NCI-H1694 (cell line): Measurements from ENCODE around the gene C1QTNF6.
"Not testable (repeated sequence)": the region's sequence is repeated elsewhere in the genome, so short reads cannot be mapped to it uniquely, and the experiment has no call there.

Experiments
- DNase-seq: peaks from one replicate; lab custom pipeline; 2025; lab: John Stamatoyannopoulos, UW

C1QTNF6 gene

GRCh38 chr22:37176464-37177061 is 11.5 kb downstream of the C1QTNF6 start:
- no peak for DNase-seq

GRCh38 chr22:37175414-37176281 is 12.4 kb downstream of the C1QTNF6 start:
- DNase-seq: no peak

- DNase-seq: no peak
Observed at GRCh38 chr22:37174964-37175363, 13.1 kb downstream of the C1QTNF6 start.

GRCh38 chr22:37173709-37174108 is 14.3 kb downstream of the C1QTNF6 start:
- DNase-seq: no peak

- DNase-seq: no peak
Observed at GRCh38 chr22:37172266-37173245, 15.5 kb downstream of the C1QTNF6 start.

GRCh38 chr22:37171662-37172061 is 16.4 kb downstream of the C1QTNF6 start:
- DNase-seq: no peak

- DNase-seq: not testable (repeated sequence)
Observed at GRCh38 chr22:37170689-37171405, 17.2 kb downstream of the C1QTNF6 start.

GRCh38 chr22:37169947-37170688 is 17.9 kb downstream of the C1QTNF6 start:
- no peak for DNase-seq

GRCh38 chr22:37169406-37169805 is 18.6 kb downstream of the C1QTNF6 start:
- no peak for DNase-seq

- no peak for DNase-seq
Observed at GRCh38 chr22:37167981-37168647, 19.9 kb downstream of the C1QTNF6 start.

- no peak for DNase-seq
Observed at GRCh38 chr22:37167176-37167980, 20.7 kb downstream of the C1QTNF6 start.

GRCh38 chr22:37166675-37167066 is 21.4 kb downstream of the C1QTNF6 start:
- peak; percentile 48 for DNase-seq

- no peak for DNase-seq
Observed at GRCh38 chr22:37165940-37166674, 21.9 kb downstream of the C1QTNF6 start.

GRCh38 chr22:37165066-37165465 is 23.0 kb downstream of the C1QTNF6 start:
- no peak for DNase-seq

GRCh38 chr22:37164505-37164887 is 23.6 kb downstream of the C1QTNF6 start:
- no peak for DNase-seq

GRCh38 chr22:37163575-37164504 is 24.2 kb downstream of the C1QTNF6 start:
- no peak for DNase-seq

GRCh38 chr22:37163096-37163489 is 25.0 kb downstream of the C1QTNF6 start:
- DNase-seq: no peak
